C4-2B (cell line): ENCODE data around the gene PFKL.
"Not testable (repeated sequence)": the region's sequence is repeated elsewhere in the genome, so short reads cannot be mapped to it uniquely, and the experiment has no call there.

ENCODE experiments used
- H3K27ac ChIP-seq: fragments of 450-650 bp; 2 replicates; pipeline ENCODE4 v1.5.1; 2017
- CTCF ChIP-seq: fragments of 450-650 bp; conservative IDR thresholded peaks from 2 replicates; pipeline ENCODE4 v1.5.1; 2017; ENCODE audit warnings: mild to moderate bottlenecking
- ZFX ChIP-seq: fragments of 450-650 bp; IDR thresholded peaks from 2 replicates; pipeline ENCODE4 v1.6.1; 2017

Gene PFKL

GRCh38 chr21:44298301-44298700 is 1.6 kb upstream of the PFKL start:
- TF ChIP-seq ZFX (no peak), CTCF (no peak)
- H3K27ac ChIP-seq = no peak overlapping the region

GRCh38 chr21:44299085-44299457 is 782 bp upstream of the PFKL start:
- no peak for TF ChIP-seq CTCF
- no peak for TF ChIP-seq ZFX
- peak overlapping the region; percentile 84 for H3K27ac ChIP-seq

- H3K27ac ChIP-seq = peak overlapping the region; percentile 84
- TF ChIP-seq ZFX (0 out of 2 replicates have a peak, but pooled peaks have one; percentile 57), CTCF (no peak)
Measured at GRCh38 chr21:44300262-44300959, 558 bp downstream of the PFKL start.

- TF ChIP-seq ZFX = no peak
- no peak for TF ChIP-seq CTCF
- peak overlapping the region; percentile 84 for H3K27ac ChIP-seq
Measured at GRCh38 chr21:44301141-44301540, 1.3 kb downstream of the PFKL start.

- TF ChIP-seq CTCF (no peak), ZFX (no peak)
- H3K27ac ChIP-seq = no peak overlapping the region
Measured at GRCh38 chr21:44301961-44302406, 2.1 kb downstream of the PFKL start.

- H3K27ac ChIP-seq = not testable (repeated sequence)
- TF ChIP-seq CTCF = peak; percentile 48
Measured at GRCh38 chr21:44302573-44303401, 2.9 kb downstream of the PFKL start.

- TF ChIP-seq ZFX = no peak
- H3K27ac ChIP-seq = no peak overlapping the region
Measured at GRCh38 chr21:44303490-44303981, 3.7 kb downstream of the PFKL start.
